ENCODE data around the gene NCK2.

NCK2 gene

GRCh38 chr2:105814291-105814940 lies 69.7 kb downstream of the NCK2 start:
- DNase-seq (ENCODE audit: low spot score): no peak

- no peak for DNase-seq (ENCODE audit: low spot score)
Observed at GRCh38 chr2:105815401-105815800, 70.7 kb downstream of the NCK2 start.

GRCh38 chr2:105820151-105820550 lies 75.4 kb downstream of the NCK2 start:
- no peak for DNase-seq (ENCODE audit: low spot score)

- DNase-seq (ENCODE audit: low spot score): no peak
Observed at GRCh38 chr2:105820691-105821090, 76.0 kb downstream of the NCK2 start.

DNA sequence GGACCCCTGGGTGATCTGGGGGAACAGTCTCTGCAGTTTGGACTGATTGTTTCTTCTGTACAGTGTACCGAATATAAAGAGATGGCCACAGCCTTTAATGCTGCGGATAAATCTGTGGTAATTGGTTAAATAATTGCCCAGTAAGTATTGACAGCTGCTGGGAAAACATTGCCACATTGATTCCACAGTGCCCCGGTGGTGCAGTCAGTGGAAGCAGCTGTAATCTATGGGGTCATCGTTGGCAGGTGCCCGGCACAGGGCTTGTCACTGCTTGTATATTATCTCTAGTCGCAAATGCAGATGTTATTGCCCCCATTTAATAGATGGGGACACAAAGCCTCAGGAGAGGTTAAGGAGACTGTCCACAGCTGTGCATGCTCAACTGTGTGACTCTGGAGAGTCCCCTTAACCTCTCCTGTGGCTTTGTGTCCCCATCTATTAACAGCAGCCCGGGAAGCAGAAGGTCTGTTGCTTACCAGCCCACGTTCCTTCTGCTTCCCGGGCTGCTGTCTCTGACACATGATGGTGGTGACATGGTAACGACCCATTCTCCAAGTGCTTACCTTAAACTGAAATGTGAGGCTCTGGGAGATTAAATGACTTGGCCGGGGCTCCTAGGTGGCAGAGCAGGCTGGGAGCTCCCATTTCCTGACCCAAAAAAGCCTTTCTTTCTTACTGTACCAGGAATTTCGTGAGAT lies 76.9 kb downstream of the NCK2 start:
- no peak for DNase-seq (ENCODE audit: low spot score)

- no peak for DNase-seq (ENCODE audit: low spot score)
Observed at GRCh38 chr2:105822186-105822585, 77.5 kb downstream of the NCK2 start.

DNA sequence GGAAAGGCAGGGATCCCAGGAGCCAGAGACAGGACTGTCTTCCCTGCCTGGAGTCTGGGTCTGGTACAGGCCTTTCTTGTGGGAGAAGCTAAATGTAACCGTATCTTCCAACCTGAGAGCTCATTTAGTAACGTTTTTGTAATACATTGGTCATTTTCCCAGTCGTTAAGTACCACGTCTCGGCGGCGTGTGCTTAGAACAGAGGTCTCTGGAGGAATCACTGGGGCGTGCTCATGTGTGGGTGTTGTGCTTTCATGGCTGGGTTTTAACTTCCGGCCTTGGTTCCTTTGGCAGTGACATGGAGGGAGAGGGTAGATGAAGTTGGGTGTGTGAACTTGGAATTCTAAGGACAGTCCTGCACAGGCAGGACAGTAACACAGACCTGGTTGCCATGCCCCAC lies 79.7 kb downstream of the NCK2 start:
- no peak for DNase-seq (ENCODE audit: low spot score)

DNA sequence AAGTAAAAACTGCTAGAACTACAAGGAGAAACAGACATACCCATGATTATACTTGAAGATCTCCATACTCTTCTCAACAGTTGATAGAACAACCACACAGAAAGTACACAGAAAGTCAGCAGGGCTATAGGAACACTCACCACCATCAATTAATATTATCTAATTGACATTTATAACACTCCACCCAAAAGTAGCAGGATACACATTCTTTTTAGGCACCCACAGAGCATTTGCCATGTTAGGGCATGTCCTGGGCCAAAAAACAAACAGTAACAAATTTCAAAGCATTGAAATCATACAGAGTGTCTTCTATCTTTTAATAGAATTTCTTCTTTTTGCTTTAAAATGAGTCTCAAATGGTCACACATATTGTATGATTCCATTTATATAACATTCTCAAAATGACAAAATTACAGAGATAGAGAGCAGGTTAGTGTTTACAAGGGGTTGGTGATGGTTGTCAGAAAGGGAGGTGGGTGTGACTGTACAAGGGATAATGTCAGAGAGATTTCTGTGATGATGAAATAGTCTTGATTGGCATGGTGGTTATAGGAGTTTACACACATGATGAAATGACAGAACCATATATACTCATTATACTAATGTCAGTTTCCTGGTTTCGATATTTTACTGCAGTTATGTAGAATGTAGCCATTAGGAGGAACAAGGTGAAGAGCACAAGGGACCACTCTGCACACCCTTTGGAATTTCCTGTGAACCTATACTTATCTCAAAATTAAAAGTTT lies 82.8 kb downstream of the NCK2 start:
- DNase-seq (ENCODE audit: low spot score): no peak

DNA sequence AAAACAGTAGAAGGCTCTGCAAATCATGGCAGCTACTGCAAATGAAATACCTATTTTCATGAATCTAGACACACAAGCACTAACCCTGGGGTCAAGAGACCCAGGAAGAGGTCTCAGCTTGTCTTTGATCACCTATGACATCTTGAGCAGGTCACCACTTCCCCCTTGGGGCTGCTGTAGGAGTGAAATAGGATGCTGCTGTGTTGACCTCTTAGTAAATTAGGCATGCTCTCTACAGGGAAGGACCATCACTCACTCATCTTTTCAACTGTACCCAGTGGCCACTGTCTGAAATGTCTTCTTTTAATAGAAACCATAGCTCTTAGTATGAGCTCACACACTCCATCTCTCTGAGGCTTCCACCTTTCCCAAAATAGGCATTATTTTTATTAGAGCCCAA lies 83.8 kb downstream of the NCK2 start:
- no peak for DNase-seq (ENCODE audit: low spot score)

- no peak for DNase-seq (ENCODE audit: low spot score)
Observed at GRCh38 chr2:105834931-105835330, 90.2 kb downstream of the NCK2 start.

- DNase-seq (ENCODE audit: low spot score): no peak
Observed at GRCh38 chr2:105836341-105836740, 91.6 kb downstream of the NCK2 start.

- no peak for DNase-seq (ENCODE audit: low spot score)
Observed at GRCh38 chr2:105836840-105837692, 92.4 kb downstream of the NCK2 start.

- no peak for DNase-seq (ENCODE audit: low spot score)
Observed at GRCh38 chr2:105839793-105840192, 95.1 kb downstream of the NCK2 start.

- no peak for DNase-seq (ENCODE audit: low spot score)
Observed at GRCh38 chr2:105840933-105841332, 96.2 kb downstream of the NCK2 start.

DNA sequence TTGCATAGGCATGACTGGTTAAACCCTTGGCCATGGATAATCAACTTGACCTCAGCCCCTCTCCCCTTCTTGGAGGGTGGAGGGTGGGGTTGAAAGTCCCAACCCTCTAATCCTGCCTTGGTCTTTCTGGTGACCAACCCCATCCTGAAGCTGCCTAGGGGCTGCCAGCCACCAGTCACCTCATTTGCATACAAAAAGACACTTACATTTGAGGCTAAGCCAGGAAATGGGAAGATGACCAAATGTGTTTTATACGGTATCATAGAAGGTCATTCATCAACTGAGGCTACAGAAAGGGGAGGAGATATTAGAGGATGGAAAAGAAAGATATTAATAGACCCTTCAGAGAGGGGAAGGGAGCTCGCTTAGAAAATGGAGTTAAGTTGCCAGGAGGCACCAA lies 96.8 kb downstream of the NCK2 start:
- no peak for DNase-seq (ENCODE audit: low spot score)

GRCh38 chr2:105842555-105842954 lies 97.8 kb downstream of the NCK2 start:
- DNase-seq (ENCODE audit: low spot score): no peak

- no peak for DNase-seq (ENCODE audit: low spot score)
Observed at GRCh38 chr2:105843476-105844374, 99.0 kb downstream of the NCK2 start.

DNA sequence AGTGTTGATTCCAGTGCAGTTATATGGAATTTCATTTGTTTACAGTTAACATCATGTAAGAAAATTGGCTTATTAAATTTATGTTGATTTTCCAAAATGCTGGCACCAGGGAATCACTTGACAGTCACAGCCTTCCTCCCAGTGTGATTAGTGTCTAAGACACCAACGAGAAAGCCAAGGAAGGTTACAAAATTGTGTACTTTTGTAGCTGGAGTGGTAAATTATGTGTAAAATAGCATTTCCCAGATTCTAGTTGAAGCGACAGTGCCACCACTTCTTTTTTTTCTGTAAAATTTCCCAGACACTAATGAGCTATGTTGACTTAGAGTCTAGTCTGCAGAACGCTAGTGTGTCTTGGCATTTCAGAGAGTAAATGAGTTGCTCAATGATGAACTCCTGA lies 101.3 kb downstream of the NCK2 start:
- DNase-seq (ENCODE audit: low spot score): no peak

DNA sequence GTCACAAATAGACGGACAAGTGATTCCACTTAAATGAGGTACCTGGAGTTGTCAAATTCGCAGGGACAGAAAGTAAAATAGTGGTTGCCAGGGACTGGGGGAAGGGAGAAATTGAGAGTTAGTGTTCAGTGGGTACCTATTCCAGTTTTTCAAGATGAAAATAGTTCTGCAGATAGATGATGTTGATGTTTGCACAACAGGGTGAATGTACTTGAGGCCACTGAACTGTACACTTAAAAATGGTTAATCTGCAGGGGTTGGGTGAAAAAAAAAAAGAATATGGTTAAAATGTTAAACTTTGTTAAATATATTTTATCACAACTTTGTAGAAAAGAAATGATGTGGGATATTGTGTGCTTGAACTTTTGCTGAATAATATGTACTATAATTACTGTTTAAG lies 102.3 kb downstream of the NCK2 start:
- no peak for DNase-seq (ENCODE audit: low spot score)

DNA sequence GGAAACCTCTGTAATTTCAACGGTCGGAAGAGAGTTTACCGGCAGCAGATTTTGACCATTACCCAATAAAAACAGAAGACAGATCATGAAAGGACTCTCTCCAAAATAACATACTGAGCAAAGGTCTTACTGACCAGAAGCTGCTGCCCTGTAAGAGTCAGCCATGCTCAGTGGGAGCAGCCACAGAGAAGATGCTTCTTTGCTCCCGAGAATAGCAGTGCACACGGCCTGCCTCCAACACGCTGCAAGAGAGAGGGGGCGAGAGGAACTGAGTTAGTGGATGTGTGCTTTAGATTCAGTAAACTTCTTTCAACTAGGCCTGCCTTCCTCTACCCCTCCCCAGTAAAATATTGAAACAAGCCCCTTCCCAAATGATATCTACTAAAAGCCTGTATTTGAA lies 103.7 kb downstream of the NCK2 start:
- no peak for DNase-seq (ENCODE audit: low spot score)

DNA sequence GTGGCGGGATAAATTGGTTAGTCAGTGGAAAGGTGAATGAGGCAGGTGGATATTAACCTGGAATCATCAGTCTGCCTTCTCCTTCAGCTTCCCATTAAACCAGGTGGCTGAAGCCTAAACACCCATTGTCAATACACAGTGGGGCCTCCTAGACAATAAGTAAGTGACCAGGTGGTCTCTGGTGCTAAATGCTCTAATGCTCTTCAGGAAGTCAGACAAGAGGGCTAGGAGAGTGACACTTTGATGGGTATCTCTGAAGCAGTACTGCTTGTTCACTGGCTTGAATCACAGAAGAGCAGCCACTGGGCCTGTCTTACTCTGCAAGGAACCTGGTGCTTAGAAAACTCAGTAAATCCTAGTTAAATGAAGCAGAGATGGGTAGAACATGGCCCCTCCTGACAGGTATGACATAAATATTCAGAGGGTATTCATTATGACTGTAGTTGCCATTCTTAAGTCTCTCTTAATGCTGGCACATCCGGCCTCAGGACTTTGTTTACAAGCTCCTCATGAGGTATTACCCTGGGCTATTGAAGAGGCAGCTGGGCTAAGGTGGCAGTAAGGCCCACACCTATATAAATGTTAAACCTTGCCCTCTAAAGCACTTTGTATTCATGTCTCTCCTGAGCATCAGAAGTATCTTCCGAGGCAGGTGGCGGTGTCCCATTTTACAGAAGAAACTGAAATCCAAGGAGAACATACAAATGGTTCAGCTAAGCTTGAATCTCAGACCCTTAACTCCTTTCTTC lies 104.9 kb downstream of the NCK2 start:
- DNase-seq (ENCODE audit: low spot score): no peak

Measured in iPS-NIHi11 (cell line).